Cardiac fibroblast (primary cell): ENCODE results near the gene ZBTB18.
"Not testable (repeated sequence)": the region's sequence is repeated elsewhere in the genome, so short reads cannot be mapped to it uniquely, and the experiment has no call there.

Experiments used
- DNase-seq, 2 donors: peaks; one replicate each; pipeline versions ENCODE4 v3.0.0 to v3.0.0-alpha.2; 2010; ENCODE audit warnings: low read depth in 2 of 2
- H3K4me3 ChIP-seq, 2 donors: replicated peaks in 1 of 2; 1 replicate in 1 of 2; 2 replicates in 1 of 2; pipeline ENCODE4 v1.5.1; 2011; ENCODE audit warnings: low read depth in 2 of 2, low read length in 2 of 2, mild to moderate bottlenecking in 2 of 2, moderate library complexity in 1 of 2
- CTCF ChIP-seq: IDR thresholded peaks from one replicate; pipeline ENCODE4 v1.5.1; 2011; ENCODE audit warnings: low read depth, mild to moderate bottlenecking, low read length, inconsistent platforms

Gene ZBTB18

GRCh38 chr1:244030481-244031040 lies 20.5 kb upstream of the ZBTB18 start:
- DNase-seq = no peak
- H3K4me3 ChIP-seq = no peak overlapping the region
- TF ChIP-seq CTCF = no peak

GRCh38 chr1:244035358-244035757 lies 15.7 kb upstream of the ZBTB18 start:
- H3K4me3 ChIP-seq = no peak overlapping the region
- no peak for DNase-seq
- TF ChIP-seq CTCF = no peak

GRCh38 chr1:244037252-244037651 lies 13.8 kb upstream of the ZBTB18 start:
- H3K4me3 ChIP-seq = no peak overlapping the region
- DNase-seq = no peak
- no peak for TF ChIP-seq CTCF

GRCh38 chr1:244041466-244042120 lies 9.5 kb upstream of the ZBTB18 start:
- DNase-seq = no peak
- H3K4me3 ChIP-seq = no peak overlapping the region
- no peak for TF ChIP-seq CTCF

GRCh38 chr1:244042293-244042692 lies 8.8 kb upstream of the ZBTB18 start:
- DNase-seq = no peak
- no peak for TF ChIP-seq CTCF
- no peak overlapping the region for H3K4me3 ChIP-seq

GRCh38 chr1:244044423-244044822 lies 6.7 kb upstream of the ZBTB18 start:
- H3K4me3 ChIP-seq = no peak overlapping the region
- no peak for DNase-seq
- TF ChIP-seq CTCF = no peak

- DNase-seq = not testable (repeated sequence)
These were observed 4.8 kb upstream of the ZBTB18 start for GRCh38 chr1:244046254-244046653.

More at GRCh38 chr1:244046254-244046653, 4.8 kb upstream of the ZBTB18 start:
- H3K4me3 ChIP-seq = not testable (repeated sequence)
